ENCODE measurements around the gene COL5A2.

DNA sequence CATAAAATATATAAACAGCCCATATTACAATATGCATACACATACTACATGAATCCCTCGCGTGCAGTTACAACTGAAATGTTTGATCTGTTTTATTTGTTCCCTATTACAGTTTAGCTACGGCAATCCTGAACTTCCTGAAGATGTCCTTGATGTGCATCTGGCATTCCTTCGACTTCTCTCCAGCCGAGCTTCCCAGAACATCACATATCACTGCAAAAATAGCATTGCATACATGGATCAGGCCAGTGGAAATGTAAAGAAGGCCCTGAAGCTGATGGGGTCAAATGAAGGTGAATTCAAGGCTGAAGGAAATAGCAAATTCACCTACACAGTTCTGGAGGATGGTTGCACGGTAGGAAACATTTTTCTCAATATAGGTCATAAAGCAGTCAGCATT, 169.0 kb downstream of the COL5A2 start:
- TF ChIP-seq, protein P1, sequence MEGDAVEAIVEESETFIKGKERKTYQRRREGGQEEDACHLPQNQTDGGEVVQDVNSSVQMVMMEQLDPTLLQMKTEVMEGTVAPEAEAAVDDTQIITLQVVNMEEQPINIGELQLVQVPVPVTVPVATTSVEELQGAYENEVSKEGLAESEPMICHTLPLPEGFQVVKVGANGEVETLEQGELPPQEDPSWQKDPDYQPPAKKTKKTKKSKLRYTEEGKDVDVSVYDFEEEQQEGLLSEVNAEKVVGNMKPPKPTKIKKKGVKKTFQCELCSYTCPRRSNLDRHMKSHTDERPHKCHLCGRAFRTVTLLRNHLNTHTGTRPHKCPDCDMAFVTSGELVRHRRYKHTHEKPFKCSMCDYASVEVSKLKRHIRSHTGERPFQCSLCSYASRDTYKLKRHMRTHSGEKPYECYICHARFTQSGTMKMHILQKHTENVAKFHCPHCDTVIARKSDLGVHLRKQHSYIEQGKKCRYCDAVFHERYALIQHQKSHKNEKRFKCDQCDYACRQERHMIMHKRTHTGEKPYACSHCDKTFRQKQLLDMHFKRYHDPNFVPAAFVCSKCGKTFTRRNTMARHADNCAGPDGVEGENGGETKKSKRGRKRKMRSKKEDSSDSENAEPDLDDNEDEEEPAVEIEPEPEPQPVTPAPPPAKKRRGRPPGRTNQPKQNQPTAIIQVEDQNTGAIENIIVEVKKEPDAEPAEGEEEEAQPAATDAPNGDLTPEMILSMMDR (conservative IDR thresholded peaks at IDR 0.05 in 1 of 2, IDR thresholded peaks at IDR 0.05 in 1 of 2; ENCODE audit: extremely low read depth in 1 of 2, insufficient read depth in 1 of 2, low read depth in 1 of 2, low read length in 2 of 2), result no peak
- TF ChIP-seq EZH2 (IDR thresholded peaks at IDR 0.05; ENCODE audit: borderline replicate concordance, low read length), result no peak
